DOHH2 (cell line): ENCODE data around the gene CPNE9.

Source experiments
- EZH2phosphoT487 ChIP-seq: fragments of 200-600 bp; sonication (generic); IDR thresholded peaks from 2 replicates; pipeline ENCODE4 v1.6.1; 2017; ENCODE audit warnings: borderline replicate concordance, mild to moderate bottlenecking, antibody characterized with exemption, low read length, moderate library complexity, mixed read lengths
- TF ChIP-seq, protein P1 (sequence below): fragments of 200-600 bp; sonication (generic); IDR thresholded peaks from one replicate; pipeline ENCODE4 v1.5.1; 2014; ENCODE audit warnings: antibody characterized with exemption, mild to moderate bottlenecking, low read depth, low read length; ENCODE audit not compliant: poor library complexity, severe bottlenecking

- TF ChIP-seq, protein P1, sequence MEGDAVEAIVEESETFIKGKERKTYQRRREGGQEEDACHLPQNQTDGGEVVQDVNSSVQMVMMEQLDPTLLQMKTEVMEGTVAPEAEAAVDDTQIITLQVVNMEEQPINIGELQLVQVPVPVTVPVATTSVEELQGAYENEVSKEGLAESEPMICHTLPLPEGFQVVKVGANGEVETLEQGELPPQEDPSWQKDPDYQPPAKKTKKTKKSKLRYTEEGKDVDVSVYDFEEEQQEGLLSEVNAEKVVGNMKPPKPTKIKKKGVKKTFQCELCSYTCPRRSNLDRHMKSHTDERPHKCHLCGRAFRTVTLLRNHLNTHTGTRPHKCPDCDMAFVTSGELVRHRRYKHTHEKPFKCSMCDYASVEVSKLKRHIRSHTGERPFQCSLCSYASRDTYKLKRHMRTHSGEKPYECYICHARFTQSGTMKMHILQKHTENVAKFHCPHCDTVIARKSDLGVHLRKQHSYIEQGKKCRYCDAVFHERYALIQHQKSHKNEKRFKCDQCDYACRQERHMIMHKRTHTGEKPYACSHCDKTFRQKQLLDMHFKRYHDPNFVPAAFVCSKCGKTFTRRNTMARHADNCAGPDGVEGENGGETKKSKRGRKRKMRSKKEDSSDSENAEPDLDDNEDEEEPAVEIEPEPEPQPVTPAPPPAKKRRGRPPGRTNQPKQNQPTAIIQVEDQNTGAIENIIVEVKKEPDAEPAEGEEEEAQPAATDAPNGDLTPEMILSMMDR: no peak
- TF ChIP-seq EZH2phosphoT487: no peak
Measured at GRCh38 chr3:9716801-9717555, 13.3 kb downstream of the CPNE9 start.
